Stimulated activated CD8-positive, alpha-beta memory T cell treated with anti-CD3 and anti-CD28 coated beads, Interleukin-12 subunit alpha, Interleukin-12 subunit beta, amount 100 ng/mL, for 1 hour (primary cell): Measurements from ENCODE around the gene DIAPH2.

Experiments
- DNase-seq: peaks from one replicate; pipeline ENCODE4 v3.0.0-alpha.2; 2020; ENCODE audit warnings: low read depth

The DIAPH2 gene

GRCh38 chrX:97189668-97190067 is 505.0 kb downstream of the DIAPH2 start:
- no peak for DNase-seq

DNA sequence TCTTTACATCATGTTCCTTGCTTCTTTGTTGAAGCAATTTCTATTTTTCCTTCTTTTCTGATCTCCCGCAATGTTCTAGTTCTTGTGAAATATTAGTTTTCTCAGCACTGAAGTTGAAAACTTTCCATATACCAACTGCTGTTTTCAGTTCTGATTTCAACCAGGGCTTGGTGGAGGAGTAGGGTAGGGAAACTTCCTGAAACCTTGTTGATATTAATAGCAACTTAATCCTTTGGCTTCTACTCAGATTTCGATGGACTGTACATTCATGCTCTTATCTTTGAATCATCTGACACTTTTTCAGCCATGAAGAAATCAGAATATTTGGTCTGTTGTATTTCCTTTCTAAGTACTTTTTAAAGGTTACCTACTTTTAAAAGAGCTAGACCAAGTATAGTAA is 514.9 kb downstream of the DIAPH2 start:
- no peak for DNase-seq

DNA sequence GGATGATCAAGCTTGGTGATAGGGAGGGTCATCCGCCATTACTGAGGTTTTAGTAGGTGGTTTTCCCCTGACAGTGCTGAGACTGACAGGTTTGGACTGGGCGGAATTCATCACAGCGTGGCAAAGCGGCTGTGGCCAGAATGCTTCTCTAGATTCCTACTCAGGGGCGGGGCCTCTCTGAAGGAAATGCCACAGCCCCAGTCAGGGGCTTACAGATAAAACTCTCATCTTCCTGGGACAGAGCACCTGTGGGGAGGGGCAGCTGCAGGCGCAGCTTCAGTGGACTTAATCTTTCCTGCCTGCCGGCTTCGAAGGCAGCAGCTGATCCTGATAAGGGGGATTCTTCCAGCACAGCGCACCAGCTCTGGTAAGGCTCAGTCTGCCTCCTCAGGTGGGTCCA is 515.8 kb downstream of the DIAPH2 start:
- DNase-seq, result no peak

DNA sequence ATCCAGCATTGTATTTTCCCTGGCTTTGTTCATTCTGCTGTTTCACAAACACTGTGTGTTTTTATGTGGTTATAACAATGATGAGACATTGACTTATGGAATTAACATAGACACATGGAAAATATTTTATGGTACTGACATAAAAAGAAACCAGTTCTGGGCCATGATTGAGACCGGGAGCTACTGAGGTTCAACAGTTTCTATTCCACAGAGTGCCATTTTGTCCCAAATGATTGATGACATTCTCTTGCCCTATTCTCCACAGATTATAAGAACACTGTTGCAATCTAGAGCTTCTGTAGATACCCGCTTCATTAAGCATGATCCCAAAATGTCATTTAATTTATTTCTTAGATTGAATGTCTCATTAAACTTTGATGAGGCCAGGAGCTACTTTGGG is 525.9 kb downstream of the DIAPH2 start:
- DNase-seq, result no peak

DNA sequence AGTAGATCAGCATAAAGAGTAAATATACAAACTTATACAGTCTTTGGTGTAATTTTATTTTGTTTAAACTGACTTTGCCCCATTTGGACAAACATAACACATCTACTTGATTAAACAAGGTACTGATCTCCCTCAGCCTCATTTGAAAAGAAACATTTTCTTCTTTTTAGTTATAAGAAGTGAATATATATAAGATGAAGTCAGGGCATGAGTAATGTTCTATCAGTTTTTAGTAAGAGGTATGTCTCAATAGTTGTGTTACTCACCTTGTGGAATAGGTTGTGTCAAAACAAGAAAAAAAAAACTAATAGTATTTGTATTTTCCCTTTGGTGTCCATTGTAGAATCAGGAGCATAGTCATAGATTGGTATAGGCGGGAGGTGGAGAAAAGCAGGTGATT is 526.4 kb downstream of the DIAPH2 start:
- no peak for DNase-seq

- DNase-seq, result no peak
Observed at GRCh38 chrX:97215186-97215585, 530.5 kb downstream of the DIAPH2 start.

DNA sequence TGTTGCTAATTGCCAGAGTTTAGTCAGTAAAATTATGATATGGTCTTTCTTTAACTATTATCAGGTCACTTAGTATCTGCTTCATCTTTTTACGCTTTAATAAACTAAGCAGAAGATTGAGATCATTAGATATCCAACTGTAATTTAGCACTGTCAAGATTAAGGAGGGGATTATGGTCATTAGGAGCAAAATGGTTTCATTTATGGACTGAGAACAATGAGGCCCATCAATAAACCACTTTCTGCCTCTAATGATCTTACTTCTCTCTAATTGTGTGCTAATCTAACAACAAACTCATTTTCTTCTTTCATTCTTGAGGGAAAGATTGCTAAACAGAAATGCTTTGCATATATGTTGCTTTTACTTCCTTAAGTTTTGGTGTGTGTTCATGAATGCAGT is 539.5 kb downstream of the DIAPH2 start:
- DNase-seq, result no peak

DNA sequence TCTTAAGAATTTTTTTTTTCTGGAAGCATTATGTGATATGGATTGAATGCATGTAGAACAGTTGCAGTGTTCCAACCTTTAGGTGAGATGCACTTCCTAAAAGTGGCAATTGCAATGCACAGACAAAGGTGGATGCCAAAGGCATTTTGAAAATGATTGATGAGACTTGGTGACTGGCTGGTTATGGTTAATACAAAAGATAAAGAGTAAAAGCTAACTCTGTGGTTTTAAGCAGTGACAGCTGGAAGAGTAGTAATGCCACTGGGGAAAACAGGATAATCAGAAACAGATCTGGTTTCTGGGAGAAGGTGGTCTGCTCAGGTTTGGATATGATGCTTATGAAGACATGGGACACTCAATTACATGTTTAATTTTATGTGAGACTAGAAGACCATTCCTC is 544.7 kb downstream of the DIAPH2 start:
- DNase-seq, result no peak

DNA sequence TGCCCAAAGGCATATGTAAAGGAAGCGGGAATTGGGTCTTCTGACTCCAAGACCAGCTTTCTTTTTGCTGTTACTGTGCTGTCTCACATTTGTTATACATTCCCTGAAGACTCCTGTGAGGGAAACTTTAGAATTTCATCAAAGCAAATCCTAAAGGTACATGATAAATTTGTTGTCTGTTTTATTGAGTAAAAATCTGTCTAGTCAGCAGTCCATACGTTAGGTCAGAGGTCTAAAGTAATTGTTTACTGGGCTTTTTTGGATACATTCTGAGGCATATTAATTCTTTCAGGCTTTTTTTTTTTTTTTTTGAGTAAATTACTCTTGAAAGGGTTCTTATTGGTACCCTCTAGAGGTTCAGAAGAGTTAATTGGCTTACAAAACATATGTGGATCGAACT is 546.3 kb downstream of the DIAPH2 start:
- DNase-seq, result no peak

DNA sequence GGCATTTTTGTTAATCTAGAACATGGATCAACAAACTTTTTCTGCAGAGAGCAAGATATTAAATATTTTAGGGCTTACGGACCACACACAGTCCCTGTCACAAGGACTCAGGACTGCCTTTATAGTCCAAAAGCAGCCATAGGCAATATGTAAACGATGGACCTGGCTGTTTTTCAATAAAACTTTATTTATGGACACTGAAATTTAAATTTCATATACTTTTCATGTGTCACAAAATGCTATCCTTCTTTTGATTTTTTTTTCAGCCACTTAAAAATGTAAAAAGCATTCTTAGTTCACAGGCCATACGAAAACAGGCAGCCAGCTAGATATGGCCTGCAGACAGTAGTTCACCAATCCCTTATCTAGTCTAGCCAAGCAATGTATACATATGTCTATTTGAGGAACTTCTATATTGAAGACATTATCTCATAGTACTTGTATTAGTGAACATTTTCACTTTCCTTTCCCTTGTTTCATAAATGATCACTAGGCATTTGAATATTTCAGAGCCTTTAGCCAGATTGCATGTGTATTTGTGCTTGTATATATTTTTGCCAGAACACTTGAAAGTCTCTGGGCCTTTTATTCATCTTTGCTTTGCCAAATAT is 549.9 kb downstream of the DIAPH2 start:
- no peak for DNase-seq

DNA sequence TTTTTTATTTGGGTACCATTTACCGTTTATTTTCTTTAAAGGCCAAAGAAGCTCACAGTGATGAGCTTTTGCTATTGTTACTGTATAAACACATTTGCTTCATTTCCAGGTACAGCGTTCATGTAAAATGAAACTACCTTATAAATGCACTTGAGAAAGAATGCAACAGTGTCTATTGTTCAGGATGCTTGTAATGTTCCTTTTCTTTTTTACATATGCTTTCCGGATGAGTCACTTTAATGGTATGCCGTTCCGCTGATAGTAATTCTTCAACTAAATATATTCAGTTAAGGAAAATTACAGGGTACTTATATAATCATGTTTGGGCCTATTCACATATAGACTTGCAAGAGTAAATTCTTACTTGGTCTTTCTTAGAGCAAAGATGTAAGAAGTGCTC is 554.0 kb downstream of the DIAPH2 start:
- DNase-seq, result no peak

DNA sequence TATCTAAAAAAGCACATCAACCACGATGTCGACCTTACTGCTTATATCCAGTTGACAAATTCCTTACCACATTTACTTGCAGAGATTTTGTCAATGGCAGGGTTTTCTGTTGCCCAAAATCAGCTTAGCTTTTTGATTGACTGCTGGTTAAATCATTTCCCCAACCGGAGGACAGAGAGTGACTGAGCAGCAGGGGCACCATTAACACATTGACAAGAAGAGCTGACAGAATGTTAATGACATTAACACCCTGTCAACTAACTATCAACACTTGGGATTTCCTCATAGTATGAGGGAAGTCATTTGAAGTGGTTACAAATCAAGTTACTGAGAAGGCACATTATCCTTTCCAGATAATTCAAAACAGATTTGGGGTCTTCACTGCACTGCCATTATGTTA is 567.5 kb downstream of the DIAPH2 start:
- no peak for DNase-seq

DNA sequence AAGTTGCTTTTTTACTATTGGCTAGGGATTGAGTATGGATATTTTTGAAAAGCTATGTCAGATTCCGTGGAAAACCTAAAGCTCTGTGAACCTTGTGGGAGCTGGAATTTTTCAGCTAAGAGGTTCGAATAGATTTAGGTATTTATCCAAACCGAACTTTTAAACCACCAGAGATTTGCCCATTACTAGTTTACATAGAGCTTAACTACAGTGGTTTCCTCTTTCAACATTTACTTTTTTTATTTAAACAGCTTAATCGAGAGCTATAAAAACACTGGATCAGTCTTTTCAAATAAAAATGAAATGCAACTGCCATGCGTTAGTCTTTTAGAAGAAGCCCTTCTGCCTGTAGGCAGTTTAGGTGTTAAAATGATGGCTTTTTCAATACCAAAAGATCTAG is 576.0 kb downstream of the DIAPH2 start:
- no peak for DNase-seq

GRCh38 chrX:97266406-97267121 is 581.9 kb downstream of the DIAPH2 start:
- DNase-seq, result no peak

DNA sequence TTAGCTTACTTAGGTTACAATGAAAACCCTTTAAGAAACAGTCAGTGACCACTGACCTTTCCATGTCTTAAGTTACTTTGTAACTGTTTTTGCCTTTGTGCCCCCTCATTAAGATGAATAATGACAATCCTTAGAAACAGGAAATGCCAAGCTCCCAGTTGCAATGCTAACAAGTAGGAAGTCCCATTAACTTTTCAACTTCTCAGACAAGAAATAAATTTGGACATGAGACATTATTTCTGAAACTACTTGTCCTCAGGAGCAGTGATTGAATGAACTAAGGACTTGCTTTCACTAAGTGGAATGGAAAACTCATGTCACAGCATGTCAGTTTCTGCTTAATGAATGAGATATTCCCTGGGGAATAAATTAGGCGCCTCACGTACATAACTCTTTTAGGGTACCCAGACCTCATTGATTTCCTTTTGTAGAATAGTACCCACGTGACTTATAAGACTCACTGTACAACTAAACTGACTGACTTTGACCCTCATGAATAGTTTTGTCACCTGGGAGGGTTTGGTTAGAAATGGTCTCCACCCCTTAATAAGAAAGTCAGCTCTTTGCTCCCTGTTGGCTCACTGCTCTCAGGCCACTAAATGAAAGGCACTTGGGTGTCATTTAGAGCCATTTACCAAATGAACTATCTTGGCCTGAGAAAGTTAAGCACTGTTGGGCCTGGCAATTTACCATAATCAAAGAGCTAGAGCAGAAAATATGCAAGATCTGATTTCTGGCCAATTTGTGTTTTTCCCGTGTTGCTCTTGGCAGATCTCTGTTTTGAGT is 582.9 kb downstream of the DIAPH2 start:
- DNase-seq, result no peak

DNA sequence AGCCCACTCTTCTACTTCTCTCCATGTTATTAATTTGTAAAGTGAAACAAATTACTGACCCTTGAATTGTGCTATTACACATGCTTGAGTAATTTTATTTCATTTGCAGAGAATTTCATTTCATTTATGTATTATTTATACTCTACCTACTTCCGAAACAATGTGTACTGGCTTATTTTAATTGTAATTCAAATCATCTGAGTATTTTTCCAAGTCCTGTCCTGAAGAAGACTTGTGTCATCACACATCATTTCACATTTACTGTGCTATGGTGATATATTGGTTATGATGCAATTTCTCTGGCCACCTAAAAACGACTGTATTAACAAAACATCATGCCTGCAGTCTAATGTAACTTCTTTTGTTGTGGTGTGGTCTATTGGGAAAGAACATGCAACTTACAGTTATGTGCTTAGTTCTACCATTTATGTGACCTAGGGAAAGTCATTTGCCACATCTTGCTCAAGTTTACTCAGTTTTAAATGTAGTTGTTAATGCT is 583.6 kb downstream of the DIAPH2 start:
- no peak for DNase-seq

DNA sequence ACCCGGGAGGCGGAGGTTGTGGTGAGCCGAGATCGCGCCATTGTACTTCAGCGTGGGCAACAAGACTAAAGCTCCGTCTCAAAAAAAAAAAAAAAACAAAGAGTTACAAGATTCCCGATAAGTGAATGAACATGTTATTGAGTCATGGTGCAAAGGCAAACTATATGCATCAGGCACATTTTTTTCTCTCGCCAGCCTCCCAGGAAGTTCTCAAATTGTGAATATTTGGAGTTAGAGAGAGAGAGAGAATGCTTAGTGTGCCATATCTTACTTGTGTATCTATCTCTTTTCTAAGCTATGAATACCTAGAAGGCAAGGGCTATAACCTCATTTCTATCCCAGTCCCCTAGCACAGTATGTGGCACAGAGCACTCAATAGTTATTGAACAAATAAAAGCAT is 599.9 kb downstream of the DIAPH2 start:
- DNase-seq, result no peak

DNA sequence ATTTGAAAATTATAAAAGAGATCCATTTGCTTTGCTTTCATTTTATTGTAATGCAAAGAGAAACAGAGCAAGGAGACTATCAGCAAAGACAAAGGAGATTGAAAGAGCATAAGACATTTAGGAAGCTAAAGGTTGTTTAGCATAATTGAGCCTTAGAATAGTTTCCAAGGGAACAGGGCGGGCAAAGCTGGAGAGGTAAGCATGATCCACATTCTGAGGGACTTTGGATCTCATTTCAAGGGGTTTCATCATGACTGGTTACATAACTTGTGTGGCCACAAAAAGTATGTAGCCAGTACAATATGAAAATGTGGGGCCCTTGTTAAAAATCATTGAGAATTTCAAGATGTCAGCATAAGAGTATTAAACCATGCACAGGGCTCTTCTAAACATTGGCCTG is 605.6 kb downstream of the DIAPH2 start:
- no peak for DNase-seq

GRCh38 chrX:97294041-97294440 is 609.4 kb downstream of the DIAPH2 start:
- no peak for DNase-seq

- no peak for DNase-seq
Observed at GRCh38 chrX:97295954-97296353, 611.3 kb downstream of the DIAPH2 start.

- no peak for DNase-seq
Observed at GRCh38 chrX:97306771-97307470, 622.3 kb downstream of the DIAPH2 start.

GRCh38 chrX:97308171-97308570 is 623.5 kb downstream of the DIAPH2 start:
- no peak for DNase-seq
